PC-3 (cell line): ENCODE results near the gene TRPV2.

Source experiments
- CTCF ChIP-seq: fragments of 300-600 bp; sonication (generic); conservative IDR thresholded peaks from 2 replicates; pipeline ENCODE4 v1.5.1; 2017; ENCODE audit warnings: antibody characterized with exemption, low read depth, mild to moderate bottlenecking, low read length
- EZH2 ChIP-seq: fragments of 300-600 bp; sonication (generic); IDR thresholded peaks from one replicate; pipeline ENCODE4 v1.6.1; 2017; ENCODE audit warnings: antibody characterized with exemption, mild to moderate bottlenecking, low read length; ENCODE audit not compliant: unreplicated experiment
- EZH2phosphoT487 ChIP-seq: fragments of 300-600 bp; sonication (generic); IDR thresholded peaks from 2 replicates; pipeline ENCODE4 v1.6.1; 2018; ENCODE audit warnings: mild to moderate bottlenecking, antibody characterized with exemption, low read length, borderline replicate concordance

- TF ChIP-seq CTCF = no peak
- no peak for TF ChIP-seq EZH2phosphoT487
- TF ChIP-seq EZH2 = no peak
These were observed 3.9 kb downstream of the TRPV2 start for GRCh38 chr17:16419074-16419928.
